Renal cortical epithelial cell (primary cell): ENCODE measurements around the gene PIPOX. TPM values are rescaled to one million over a fixed set of nuclear protein-coding genes. Genes with fewer than 3 reads are reported as not detected.
A peak's percentile ranks its signal among the peaks of the same experiment; 100 is the strongest.

Experiments
- DNase-seq: peaks from one replicate; pipeline ENCODE4 v3.0.0-alpha.2; 2011; ENCODE audit warnings: low read depth
- total RNA-seq: library from RNA; depleted of rRNA; stranded (reverse); fragments of >200 nt; gene quantifications from 2 replicates; pipeline ENCODE4 v1.2.3, GENCODE V29; 2014

PIPOX gene
- total RNA-seq, 1 donor from 2014 or later = 0.94 TPM

- no peak for DNase-seq
These were observed 23.3 kb upstream of the PIPOX start for GRCh38 chr17:29019475-29020181.

- no peak for DNase-seq
These were observed 22.4 kb upstream of the PIPOX start for GRCh38 chr17:29020576-29020975.

GRCh38 chr17:29021226-29021625 is 21.7 kb upstream of the PIPOX start:
- DNase-seq = no peak

- no peak for DNase-seq
These were observed 20.9 kb upstream of the PIPOX start for GRCh38 chr17:29022074-29022473.

- DNase-seq = no peak
These were observed 18.5 kb upstream of the PIPOX start for GRCh38 chr17:29024316-29024952.

GRCh38 chr17:29031488-29031887 is 11.5 kb upstream of the PIPOX start:
- no peak for DNase-seq

GRCh38 chr17:29032013-29032856 is 10.7 kb upstream of the PIPOX start:
- no peak for DNase-seq

- no peak for DNase-seq
These were observed 10.1 kb upstream of the PIPOX start for GRCh38 chr17:29032857-29033197.

GRCh38 chr17:29034510-29034909 is 8.4 kb upstream of the PIPOX start:
- DNase-seq = no peak

- DNase-seq = no peak
These were observed 6.4 kb upstream of the PIPOX start for GRCh38 chr17:29036584-29036983.

- DNase-seq = no peak
These were observed 5.2 kb upstream of the PIPOX start for GRCh38 chr17:29037739-29038084.

- no peak for DNase-seq
These were observed 4.7 kb upstream of the PIPOX start for GRCh38 chr17:29038085-29038795.

- DNase-seq = peak; percentile 88
These were observed 3.0 kb upstream of the PIPOX start for GRCh38 chr17:29039764-29040598.

GRCh38 chr17:29041091-29041490 is 1.9 kb upstream of the PIPOX start:
- DNase-seq = no peak

- no peak for DNase-seq
These were observed 1.4 kb upstream of the PIPOX start for GRCh38 chr17:29041571-29041970.

- DNase-seq = no peak
These were observed 789 bp upstream of the PIPOX start for GRCh38 chr17:29042026-29042678.

- no peak for DNase-seq
These were observed 701 bp downstream of the PIPOX start for GRCh38 chr17:29043539-29044145.

GRCh38 chr17:29045026-29045425 is 2.1 kb downstream of the PIPOX start:
- no peak for DNase-seq

- DNase-seq = peak; percentile 71
These were observed 3.0 kb downstream of the PIPOX start for GRCh38 chr17:29045734-29046472.

- peak; percentile 28 for DNase-seq
These were observed 3.5 kb downstream of the PIPOX start for GRCh38 chr17:29046473-29046839.
